ENCODE data around the gene LUM. TPM values are rescaled to one million over a fixed set of nuclear protein-coding genes. Genes with fewer than 3 reads are reported as not detected.
A peak's percentile ranks its signal among the peaks of the same experiment; 100 is the strongest.

LUM gene
- total RNA-seq, 4 donors from 2014 or later: 31.5 to 65.2 (median 49.9) TPM

- Histone ChIP-seq H3K4me1 (no peaks in the 10 kb centered on the region), H3K9me3 (no peaks in the 10 kb centered on the region), H3K4me3 (no peak overlapping the region), H3K27ac (no peak overlapping the region), H3K36me3 (no peaks in the 10 kb centered on the region), H3K27me3 (no peaks in the 10 kb centered on the region)
- TF ChIP-seq CTCF (IDR thresholded peaks at IDR 0.05) (no peak), POLR2A (IDR thresholded peaks at IDR 0.05) (no peak)
- DNase-seq: no peak
Measured at GRCh38 chr12:91123236-91123916, 12.1 kb upstream of the LUM start.

DNA sequence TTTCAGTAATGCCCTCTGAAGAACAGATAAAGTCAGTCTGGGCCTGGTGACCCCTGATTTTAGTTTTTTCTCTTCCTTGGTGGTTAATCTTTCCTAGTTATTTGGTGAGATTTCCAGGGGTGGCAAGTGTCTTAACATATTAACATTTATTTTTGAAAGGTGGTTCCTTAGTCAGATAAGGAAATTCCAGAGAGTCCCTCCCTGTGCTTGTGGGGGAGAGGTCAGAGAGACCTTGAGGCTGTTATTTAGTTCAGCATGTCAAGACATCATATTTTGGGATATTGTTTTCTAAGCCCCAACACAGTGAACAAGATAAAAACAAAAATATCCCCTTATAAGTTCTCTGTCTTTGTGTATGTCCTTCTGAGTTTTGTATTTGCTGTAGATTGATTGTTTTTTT, 9.5 kb upstream of the LUM start:
- DNase-seq: no peak
- no peaks in the 10 kb centered on the region for H3K4me1 ChIP-seq
- no peaks in the 10 kb centered on the region for H3K9me3 ChIP-seq
- no peak overlapping the region for H3K4me3 ChIP-seq
- no peaks in the 10 kb centered on the region for H3K36me3 ChIP-seq
- H3K27ac ChIP-seq: no peak overlapping the region
- no peaks in the 10 kb centered on the region for H3K27me3 ChIP-seq
- no peak for TF ChIP-seq CTCF (IDR thresholded peaks at IDR 0.05)
- TF ChIP-seq POLR2A (IDR thresholded peaks at IDR 0.05): no peak

- H3K36me3 ChIP-seq: no peaks in the 10 kb centered on the region
- TF ChIP-seq POLR2A (IDR thresholded peaks at IDR 0.05) (no peak), CTCF (IDR thresholded peaks at IDR 0.05) (no peak)
- DNase-seq: no peak
Measured at GRCh38 chr12:91119089-91119488, 7.8 kb upstream of the LUM start.

DNA sequence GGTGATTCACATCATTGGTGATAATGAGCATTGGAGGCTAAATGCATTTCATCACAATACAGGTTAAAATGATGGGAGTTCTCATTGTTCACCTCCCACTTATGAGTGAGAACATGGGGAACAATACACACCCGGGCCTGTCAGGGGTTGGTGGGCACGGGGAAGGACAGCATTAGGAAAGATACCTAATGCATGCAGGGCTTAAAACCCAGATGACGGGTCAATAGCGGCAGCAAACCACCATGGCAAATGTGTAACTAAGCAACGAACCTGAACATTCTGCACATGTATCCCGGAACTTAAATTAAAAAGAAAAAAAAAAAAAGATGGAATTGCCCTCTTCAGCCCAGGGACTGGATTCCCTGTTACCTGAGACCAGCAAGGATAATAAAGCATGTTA, 2.3 kb upstream of the LUM start:
- no peaks in the 10 kb centered on the region for H3K27me3 ChIP-seq
- no peak overlapping the region for H3K27ac ChIP-seq
- H3K36me3 ChIP-seq: no peaks in the 10 kb centered on the region
- H3K4me3 ChIP-seq: no peak overlapping the region
- no peaks in the 10 kb centered on the region for H3K4me1 ChIP-seq
- TF ChIP-seq POLR2A (IDR thresholded peaks at IDR 0.05) (no peak), CTCF (IDR thresholded peaks at IDR 0.05) (no peak)
- DNase-seq: no peak
- H3K9me3 ChIP-seq: no peaks in the 10 kb centered on the region

More at GRCh38 chr12:91119089-91119488, 7.8 kb upstream of the LUM start:
- Histone ChIP-seq H3K9me3 (no peaks in the 10 kb centered on the region), H3K4me1 (no peaks in the 10 kb centered on the region), H3K4me3 (no peak overlapping the region), H3K27ac (no peak overlapping the region), H3K27me3 (no peaks in the 10 kb centered on the region)

GRCh38 chr12:91110311-91110924, 876 bp downstream of the LUM start:
- H3K27ac ChIP-seq: peak overlapping the region in 2 of 4 donors; percentile 11 to 24
- no peak for TF ChIP-seq POLR2A (IDR thresholded peaks at IDR 0.05)
- TF ChIP-seq CTCF (IDR thresholded peaks at IDR 0.05): no peak
- no peaks in the 10 kb centered on the region for H3K4me1 ChIP-seq
- H3K4me3 ChIP-seq: peak overlapping the region in 2 of 4 donors; percentile 1 to 13
- H3K27me3 ChIP-seq: no peaks in the 10 kb centered on the region
- no peak for DNase-seq
- no peaks in the 10 kb centered on the region for H3K36me3 ChIP-seq
- H3K9me3 ChIP-seq: no peaks in the 10 kb centered on the region
